ENCODE measurements around the gene C16orf89.

GRCh38 chr16:5070431-5071186 is 4.9 kb upstream of the C16orf89 start:
- TF ChIP-seq POLR2AphosphoS5 (IDR thresholded peaks at IDR 0.05; ENCODE audit: low read depth, low read length) (no peak), TAF1 (IDR thresholded peaks at IDR 0.05; ENCODE audit: borderline replicate concordance, insufficient read depth, low read length) (no peak), REST (IDR thresholded peaks at IDR 0.05; ENCODE audit: insufficient read depth in 1 of 2, low read depth in 2 of 2, low read length in 2 of 2) (no peak), SIN3A (IDR thresholded peaks at IDR 0.05; ENCODE audit: borderline replicate concordance, insufficient read depth, low read length) (no peak), FOXP2 (optimal IDR thresholded peaks at IDR 0.05; ENCODE audit: borderline replicate concordance, extremely low read depth, extremely low read length, insufficient read depth) (no peak)
